Keratinocyte (primary cell): ENCODE results near the gene GPR176.

ENCODE experiments used
- CTCF ChIP-seq, 3 experiments: IDR thresholded peaks in 1 of 3; conservative IDR thresholded peaks in 1 of 3; optimal IDR thresholded peaks in 1 of 3; 2 replicates in 2 of 3; 3 replicates in 1 of 3; pipeline versions ENCODE3 to v1.5.1; 2011; ENCODE audit warnings: low read length in 3 of 3, mild to moderate bottlenecking in 3 of 3, moderate library complexity in 2 of 3, control low read depth in 1 of 3, inconsistent platforms in 1 of 3; ENCODE audit not compliant: insufficient read depth in 2 of 3; ENCODE audit errors: extremely low read depth in 1 of 3
- EZH2 ChIP-seq: IDR thresholded peaks from one replicate; pipeline ENCODE4 v1.6.1; 2012; ENCODE audit warnings: inconsistent platforms, mild to moderate bottlenecking, low read length, moderate library complexity

- TF ChIP-seq EZH2, result no peak
- no peak for TF ChIP-seq CTCF (optimal IDR thresholded peaks at IDR 0.05 in 1 of 3, IDR thresholded peaks at IDR 0.05 in 1 of 3, conservative IDR thresholded peaks at IDR 0.05 in 1 of 3; ENCODE audit: extremely low read depth in 1 of 3, insufficient read depth in 2 of 3, low read length in 3 of 3)
Measured at GRCh38 chr15:39835550-39835949, 84.5 kb downstream of the GPR176 start.
